ENCODE measurements around the gene CELSR1. TPM values are rescaled to one million over a fixed set of nuclear protein-coding genes. Genes with fewer than 3 reads are reported as not detected.
"Not testable (repeated sequence)": the region's sequence is repeated elsewhere in the genome, so short reads cannot be mapped to it uniquely, and the experiment has no call there.

Gene CELSR1
- polyA plus RNA-seq, 3 donors: 25.6 to 29.4 (median 29.4) TPM

DNA sequence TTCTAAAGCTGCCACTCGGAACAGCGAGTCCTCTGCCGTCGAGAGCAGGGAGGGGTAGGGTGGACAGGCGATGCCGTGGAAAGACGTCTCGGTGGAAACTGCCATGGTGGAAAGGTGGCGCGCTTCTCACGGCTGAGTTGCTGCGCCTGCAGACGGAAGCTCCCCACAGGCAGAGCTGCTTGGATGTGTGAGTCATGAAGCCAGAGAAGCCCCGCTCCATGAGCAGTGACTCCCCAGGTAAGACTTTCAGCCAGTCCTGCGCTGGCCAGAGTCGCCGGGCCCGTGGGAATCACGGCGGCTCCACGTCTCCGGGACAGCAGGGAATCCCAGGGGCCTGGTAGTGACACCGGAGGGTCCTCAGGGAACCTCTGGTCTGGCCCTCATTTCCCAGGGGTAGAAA, 205.9 kb downstream of the CELSR1 start:
- no peak for DNase-seq

GRCh38 chr22:46330426-46330825, 207.0 kb downstream of the CELSR1 start:
- DNase-seq: no peak

GRCh38 chr22:46329616-46330015, 207.8 kb downstream of the CELSR1 start:
- DNase-seq: no peak

GRCh38 chr22:46328797-46329196, 208.6 kb downstream of the CELSR1 start:
- DNase-seq: no peak

DNA sequence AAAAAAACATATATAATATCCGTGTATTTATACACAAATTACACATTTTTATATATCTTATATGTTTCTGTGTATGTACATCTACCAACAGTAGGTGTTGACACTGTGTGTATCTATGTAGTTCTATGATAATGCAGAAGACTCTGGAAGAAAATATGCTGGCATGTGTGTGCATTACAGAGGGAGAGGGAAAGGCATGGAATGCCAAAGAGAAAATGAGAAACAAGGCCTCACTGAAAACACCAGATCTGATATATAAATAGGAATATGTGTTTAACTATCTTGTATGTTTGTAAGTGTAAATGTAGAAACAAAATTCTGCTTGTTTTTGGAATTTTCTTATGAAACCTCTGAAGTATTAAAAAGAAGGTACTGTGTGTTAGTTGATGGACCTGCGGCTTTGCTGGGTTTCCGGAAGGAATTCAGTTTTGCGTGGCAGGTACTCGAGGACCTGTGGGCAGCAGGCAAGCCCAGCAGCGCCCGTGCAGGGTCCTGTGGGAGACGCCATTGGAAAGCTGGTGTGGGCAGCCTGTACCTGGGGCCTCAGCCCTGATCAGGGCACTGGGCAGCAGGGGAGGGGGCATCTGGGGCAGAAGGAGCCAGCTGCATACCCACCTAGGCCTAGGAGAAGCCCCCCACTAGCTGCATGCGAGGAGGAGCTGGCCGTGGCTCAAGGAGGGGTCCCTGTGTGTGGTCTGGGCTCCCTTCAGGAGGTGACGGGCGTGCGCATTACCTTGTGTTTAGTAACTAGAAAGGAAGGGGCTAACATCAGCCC, 209.5 kb downstream of the CELSR1 start:
- DNase-seq: no peak

DNA sequence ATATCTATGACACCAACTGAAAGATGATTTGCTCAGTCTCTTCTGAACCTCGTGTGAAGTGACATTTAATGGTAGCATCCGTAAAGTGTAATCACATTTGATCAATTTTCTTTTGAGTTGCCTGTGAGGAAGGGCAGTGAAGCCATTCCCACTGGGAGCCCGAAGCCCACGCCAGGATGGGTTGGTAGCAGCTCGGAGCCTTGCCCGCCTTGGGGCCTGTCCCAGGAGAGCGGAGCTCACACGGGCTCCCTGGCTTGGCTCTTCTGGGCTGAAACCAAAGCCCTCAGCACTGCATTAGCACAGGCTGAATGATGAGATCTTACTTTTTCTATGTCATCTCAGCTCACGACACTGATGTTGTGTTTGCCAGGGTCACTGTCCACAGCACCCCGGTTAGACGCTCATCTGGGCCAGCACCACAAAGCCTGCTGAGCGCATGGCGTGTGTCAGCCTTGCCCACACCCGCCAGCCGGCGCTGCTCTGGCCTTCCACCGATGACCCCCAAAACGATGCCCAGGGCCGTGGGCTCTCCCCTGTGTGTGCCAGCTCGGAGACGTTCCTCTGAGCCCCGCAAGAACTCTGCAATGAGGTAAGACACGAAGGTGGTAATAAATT, 211.2 kb downstream of the CELSR1 start:
- no peak for DNase-seq

GRCh38 chr22:46323162-46323561, 214.3 kb downstream of the CELSR1 start:
- DNase-seq: no peak

DNA sequence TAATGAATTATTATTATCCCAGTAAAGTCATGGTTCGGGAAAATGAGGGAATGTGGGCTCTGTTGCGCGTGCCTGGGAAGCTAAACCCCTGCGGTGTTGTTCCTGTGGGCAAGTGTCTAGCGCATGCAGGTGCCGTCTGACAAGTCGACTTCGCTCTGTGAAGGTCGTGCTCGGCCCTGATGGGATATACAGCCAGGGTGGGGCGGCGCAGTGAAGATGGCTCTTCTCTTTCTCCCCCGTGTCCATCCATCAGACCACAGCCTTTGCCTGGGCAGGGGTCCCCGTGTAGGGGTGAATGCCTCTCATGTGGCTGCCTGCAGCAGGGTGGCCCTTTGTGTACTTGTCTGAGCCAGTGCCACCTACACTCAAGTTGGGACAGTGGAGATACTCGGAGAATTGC, 214.7 kb downstream of the CELSR1 start:
- DNase-seq: no peak

- DNase-seq: no peak
Observed at GRCh38 chr22:46320716-46321386, 216.6 kb downstream of the CELSR1 start.

- no peak for DNase-seq
Observed at GRCh38 chr22:46320166-46320710, 217.2 kb downstream of the CELSR1 start.

- DNase-seq: no peak
Observed at GRCh38 chr22:46319319-46319718, 218.1 kb downstream of the CELSR1 start.

- no peak for DNase-seq
Observed at GRCh38 chr22:46318576-46318975, 218.8 kb downstream of the CELSR1 start.

GRCh38 chr22:46317646-46318045, 219.8 kb downstream of the CELSR1 start:
- DNase-seq: no peak

- no peak for DNase-seq
Observed at GRCh38 chr22:46315976-46316375, 221.4 kb downstream of the CELSR1 start.

GRCh38 chr22:46312848-46313247, 224.6 kb downstream of the CELSR1 start:
- not testable (repeated sequence) for DNase-seq

DNA sequence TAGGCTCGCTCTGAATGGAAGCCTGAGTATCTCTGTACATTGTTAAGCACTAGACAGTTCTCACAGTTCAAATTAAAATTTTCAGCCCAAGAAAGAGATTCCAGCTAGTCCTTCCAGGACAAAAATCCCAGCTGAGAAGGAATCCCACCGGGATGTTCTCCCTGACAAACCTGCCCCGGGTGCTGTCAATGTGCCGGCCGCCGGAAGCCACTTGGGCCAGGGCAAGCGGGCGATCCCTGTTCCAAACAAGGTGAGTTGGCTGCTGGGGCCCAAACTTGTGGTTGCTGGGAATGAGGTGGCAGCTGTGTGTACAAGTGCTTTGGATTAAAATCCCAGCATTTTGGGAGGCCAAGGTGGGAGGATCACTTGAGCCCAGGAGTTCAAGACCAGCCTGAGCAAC, 225.4 kb downstream of the CELSR1 start:
- DNase-seq: no peak

Other genes starting within 250 kb of the CELSR1 start
- 10 to 100 TPM; 18.4 to 22.9 (median 18.6) TPM for gene GTSE1, start 240.8 kb downstream of the CELSR1 start, polyA plus RNA-seq (ENCODE audit: insufficient read length in 3 of 3)
- gene TRMU, start 201.9 kb downstream of the CELSR1 start, polyA plus RNA-seq (ENCODE audit: insufficient read length in 3 of 3): 10 to 100 TPM; 55.1 to 58.5 (median 55.9) TPM
- 10 to 100 TPM; 21.6 to 24.4 (median 22.8) TPM for gene GRAMD4, start 82.8 kb upstream of the CELSR1 start, polyA plus RNA-seq (ENCODE audit: insufficient read length in 3 of 3)
- 10 to 100 TPM; 43.9 to 52.7 (median 50.7) TPM for gene CERK, start 200.6 kb upstream of the CELSR1 start, polyA plus RNA-seq (ENCODE audit: insufficient read length in 3 of 3)
- 10 to 100 TPM; 16.9 to 19.2 (median 19.1) TPM for gene TBC1D22A, start 225.0 kb upstream of the CELSR1 start, polyA plus RNA-seq (ENCODE audit: insufficient read length in 3 of 3)